ENCODE results near the gene WHAMM. TPM values are rescaled to one million over a fixed set of nuclear protein-coding genes. Genes with fewer than 3 reads are reported as not detected.
"Not testable (repeated sequence)": the region's sequence is repeated elsewhere in the genome, so short reads cannot be mapped to it uniquely, and the experiment has no call there.

Gene WHAMM
- polyA plus RNA-seq, 3 donors, result 3.2 to 4.8 (median 4.5) TPM

DNA sequence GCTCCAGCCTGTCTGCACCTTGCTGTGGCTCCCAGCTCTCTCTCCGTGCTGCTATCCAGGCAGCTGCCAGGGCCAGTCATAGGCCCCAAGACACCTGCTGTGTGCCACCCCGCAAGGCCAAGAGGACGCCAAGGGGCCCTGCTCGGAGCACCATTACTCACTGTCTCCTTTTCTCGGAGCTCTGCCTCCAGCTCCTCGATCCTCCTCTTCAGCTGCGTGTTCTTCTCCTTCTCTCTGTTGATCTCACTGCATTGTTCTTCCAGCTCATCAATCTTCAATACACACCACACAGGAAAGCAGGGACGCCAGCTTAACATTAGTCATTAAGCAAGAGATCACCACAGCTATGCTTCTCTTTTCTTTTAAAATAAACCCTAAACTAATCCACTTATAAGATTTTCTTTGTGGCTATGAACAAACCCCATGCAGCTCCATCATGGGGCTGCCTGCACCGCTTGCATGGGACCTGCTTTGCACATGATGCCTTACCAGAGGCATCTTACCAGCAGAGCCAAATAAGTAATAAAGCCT is 42.6 kb downstream of the WHAMM start:
- WGBS, 3 donors, result 75 to 80% (median 76%) methylated on average over 9 of the region's 9 CpGs
- H3K27ac ChIP-seq (ENCODE audit: low read depth, low read length), result no peak overlapping the region

DNA sequence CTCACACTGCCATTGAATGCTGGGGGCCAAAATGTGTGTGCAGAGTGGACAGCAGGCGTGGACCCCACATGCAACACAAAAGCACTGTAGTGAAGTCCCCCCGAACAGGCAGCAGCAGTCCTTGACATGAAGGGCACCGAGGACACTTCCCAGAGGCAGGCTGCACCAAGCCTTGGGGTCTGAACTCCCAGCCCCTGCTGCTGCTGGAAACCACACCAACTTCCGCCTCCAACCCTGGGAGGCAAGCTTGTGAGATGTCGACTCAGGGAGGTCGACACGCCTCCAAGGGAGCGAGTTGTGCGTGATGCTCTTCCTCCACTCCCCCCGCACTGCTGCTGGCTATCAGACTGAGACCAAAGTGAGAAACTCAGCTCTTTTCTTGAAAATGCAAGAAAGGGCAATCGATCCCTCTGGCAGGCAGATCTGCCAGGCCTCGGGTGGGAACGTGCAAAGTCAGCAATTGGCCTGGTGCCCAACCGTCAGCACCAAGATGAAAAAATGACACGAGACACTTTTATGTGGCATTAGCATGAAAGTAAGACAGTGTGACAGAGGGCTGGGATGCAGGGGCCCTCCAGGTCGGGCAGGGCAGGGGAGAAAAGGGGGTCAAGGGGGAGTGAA is 43.6 kb downstream of the WHAMM start:
- H3K27ac ChIP-seq (ENCODE audit: low read depth, low read length), result no peak overlapping the region
- 53 to 55% (median 54%) methylated on average over 16 of the region's 16 CpGs for WGBS, 3 donors

DNA sequence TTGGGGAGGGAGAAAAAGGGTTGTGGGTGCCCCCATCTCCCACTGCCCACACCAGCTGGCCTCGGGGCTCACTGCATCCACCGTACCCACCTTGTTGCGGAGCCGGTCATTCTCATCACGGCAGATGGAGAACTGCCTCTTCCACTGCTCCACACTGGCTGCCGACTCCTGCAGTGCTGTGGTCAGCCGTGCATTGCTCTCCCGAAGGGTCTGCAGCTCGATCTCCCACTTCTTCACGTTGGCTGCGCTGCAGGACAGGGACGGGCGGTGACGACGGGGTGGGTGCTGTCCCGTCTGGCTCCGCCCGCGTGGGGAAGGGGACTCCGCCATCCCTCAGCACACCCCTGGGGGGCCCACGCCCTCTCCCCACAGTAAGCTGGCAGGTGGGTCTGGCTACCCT is 45.1 kb downstream of the WHAMM start:
- 93 to 95% (median 93%) methylated on average over 20 to 21 of the region's 21 CpGs for WGBS, 3 donors
- H3K27ac ChIP-seq (ENCODE audit: low read depth, low read length), result no peak overlapping the region

DNA sequence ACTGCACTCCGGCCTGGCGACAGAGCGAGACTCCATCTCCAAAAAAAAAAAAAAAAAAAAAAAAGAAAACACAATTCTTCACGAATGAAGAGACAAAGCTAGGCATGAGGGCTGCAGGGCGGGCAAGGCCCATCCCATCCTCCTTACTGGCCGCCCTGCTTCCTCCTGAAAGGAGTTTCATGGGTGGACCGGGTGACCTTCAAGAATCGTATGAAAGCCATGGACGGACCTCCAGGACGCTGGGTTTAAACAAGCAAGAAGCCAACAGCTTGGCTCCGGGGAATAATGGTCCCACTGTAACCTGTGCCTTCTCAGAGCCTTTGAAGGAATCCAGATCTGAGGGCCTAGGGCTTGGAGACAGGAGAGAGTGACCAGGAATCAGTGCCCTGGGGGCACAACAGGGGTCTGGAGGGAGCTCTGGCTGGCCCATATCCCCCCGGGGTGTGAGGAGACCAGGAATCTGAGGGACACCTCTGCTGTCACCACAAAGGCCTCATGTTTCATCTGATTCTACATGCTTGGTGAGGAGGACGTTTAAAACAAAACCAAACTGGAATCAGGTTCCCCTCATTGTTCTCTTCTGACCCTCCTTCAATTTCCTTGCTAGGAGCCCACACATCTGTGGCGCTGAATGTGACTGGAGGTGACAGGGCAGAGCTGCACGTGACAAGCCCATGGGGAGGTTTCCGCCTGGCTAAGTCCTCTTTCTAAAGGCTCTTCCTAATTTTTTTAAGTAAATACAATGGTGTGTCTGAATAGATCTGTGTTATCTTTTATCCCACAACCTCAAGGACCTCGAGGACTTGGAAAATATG is 46.1 kb downstream of the WHAMM start:
- 69 to 78% (median 76%) methylated on average over 14 to 17 of the region's 17 CpGs for WGBS, 3 donors
- no peak overlapping the region for H3K27ac ChIP-seq (ENCODE audit: low read depth, low read length)

DNA sequence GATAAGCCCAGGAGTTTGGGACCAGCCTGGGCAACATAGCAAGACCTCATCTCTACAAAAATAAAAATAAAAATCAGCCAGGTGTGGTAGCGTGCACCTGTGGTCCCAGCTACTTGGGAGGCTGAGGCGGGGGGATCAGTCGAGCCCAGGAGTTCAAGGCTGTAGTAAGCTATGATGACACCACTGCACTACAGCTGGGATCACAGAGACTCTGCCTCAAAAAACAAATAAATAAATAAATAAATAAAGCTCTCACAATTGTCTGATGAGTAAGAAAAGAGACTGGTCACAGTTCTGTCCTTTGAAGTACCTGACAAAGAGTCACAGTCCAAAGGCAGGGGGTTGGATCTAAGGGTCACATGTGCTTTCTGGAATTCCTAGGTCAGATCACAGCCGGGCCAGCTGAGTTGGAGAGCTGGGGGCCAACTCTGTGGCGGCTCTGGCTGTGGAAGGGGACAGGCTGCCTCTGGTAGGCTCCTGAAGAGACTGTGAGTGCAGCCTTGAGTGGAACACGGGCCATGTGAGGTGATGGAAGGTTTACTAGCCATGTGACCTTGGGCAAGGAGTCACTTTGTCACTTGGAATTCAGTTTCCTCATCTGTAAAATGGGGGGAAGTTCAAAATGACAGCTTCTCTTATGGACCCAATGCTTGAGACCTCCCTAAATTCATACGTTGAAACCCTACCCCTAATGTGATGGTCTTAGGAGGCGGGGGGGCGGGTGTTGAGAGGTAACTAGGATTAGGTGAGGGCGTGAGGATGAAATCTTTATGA is 47.2 kb downstream of the WHAMM start:
- 79 to 95% (median 95%) methylated on average over 10 of the region's 10 CpGs for WGBS, 3 donors

DNA sequence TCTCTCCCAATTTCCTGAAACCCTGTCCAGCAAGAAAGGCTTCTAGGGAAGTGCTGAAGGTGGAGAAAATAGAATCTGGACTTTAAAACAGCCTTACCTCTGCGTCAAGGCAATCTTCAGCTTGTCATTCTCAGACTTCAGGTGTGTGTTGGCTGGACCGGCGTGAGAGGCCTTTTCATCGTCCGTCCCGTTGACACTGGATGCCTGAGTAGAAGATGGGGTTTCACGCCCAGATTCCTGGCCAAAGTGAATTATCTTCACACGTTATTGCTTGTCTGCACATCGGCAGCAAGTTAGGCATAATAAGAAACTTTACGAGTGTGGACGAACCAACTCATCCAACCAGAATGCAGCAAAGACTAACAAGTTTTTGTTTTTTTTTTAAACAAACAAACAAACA is 49.5 kb downstream of the WHAMM start:
- WGBS, 3 donors, result 91 to 95% (median 92%) methylated on average over 11 of the region's 11 CpGs
- no peak overlapping the region for H3K27ac ChIP-seq (ENCODE audit: low read depth, low read length)

More for the DNA sequence above, 47.2 kb downstream of the WHAMM start:
- H3K27ac ChIP-seq (ENCODE audit: low read depth, low read length), result no peak overlapping the region

DNA sequence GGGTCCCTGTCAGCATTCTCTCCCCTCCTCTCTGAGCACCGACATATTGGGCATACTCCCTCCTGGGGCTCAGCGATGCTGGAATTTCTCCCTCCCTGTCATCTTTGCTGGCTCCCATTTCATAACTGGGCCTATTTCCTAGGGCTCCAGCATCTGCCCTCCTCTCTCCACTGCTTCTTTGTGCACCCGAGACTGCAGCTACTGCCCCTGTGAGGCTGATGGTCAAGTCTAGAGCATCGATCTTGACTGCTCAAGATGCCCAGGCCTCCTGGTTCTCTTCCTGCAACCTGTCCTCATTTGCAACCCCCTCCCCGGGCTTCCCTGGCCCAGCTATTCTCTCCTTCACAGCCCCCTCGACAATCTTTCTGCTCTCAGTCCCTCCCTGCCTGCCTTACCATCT is 53.5 kb downstream of the WHAMM start:
- WGBS, 3 donors, result 85 to 88% (median 85%) methylated on average over 6 of the region's 6 CpGs
- H3K27ac ChIP-seq (ENCODE audit: low read depth, low read length), result no peak overlapping the region

DNA sequence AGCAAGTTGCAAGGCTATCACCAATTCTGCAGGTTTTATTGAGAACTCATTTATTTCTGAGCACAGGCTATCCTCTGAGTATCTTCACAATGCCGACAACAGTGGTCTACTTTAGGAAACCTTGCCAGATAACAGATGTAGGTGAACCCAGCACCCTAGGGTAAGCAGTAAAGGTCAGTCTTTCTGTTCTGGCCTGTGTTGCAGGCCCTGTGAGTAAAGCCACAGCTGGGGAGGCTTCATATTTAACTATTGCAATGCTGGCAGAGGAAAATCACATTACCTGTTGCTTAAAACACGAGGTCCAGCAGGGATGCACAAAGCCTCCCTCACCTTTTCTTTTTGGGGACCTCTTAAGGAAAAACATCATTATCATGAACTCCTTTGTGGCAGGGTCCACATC is 55.5 kb downstream of the WHAMM start:
- 37 to 88% (median 84%) methylated on average over 2 of the region's 2 CpGs for WGBS, 3 donors
- H3K27ac ChIP-seq (ENCODE audit: low read depth, low read length), result no peak overlapping the region

DNA sequence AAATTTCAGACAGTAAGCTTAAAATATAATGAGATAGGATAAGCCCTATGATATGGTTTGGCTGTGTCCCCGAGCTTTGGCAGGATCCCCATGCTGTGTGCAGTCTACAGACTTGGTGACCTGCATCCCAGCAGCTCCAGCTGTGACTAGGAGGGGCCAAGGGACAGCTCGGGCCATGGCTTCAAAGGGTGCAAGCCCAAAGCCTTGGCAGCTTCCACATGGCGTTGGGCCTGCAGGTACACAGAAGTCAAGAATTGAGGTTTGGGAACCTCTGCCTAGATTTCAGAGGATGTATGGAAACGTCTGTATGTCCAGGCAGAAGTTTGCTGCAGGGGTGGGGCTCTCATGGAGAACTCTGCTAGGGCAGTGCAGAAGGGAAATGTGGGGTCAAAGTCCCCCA is 56.2 kb downstream of the WHAMM start:
- H3K27ac ChIP-seq (ENCODE audit: low read depth, low read length), result not testable (repeated sequence)
- WGBS, 3 donors, result 44 to 82% (median 77%) methylated on average over 4 of the region's 4 CpGs

DNA sequence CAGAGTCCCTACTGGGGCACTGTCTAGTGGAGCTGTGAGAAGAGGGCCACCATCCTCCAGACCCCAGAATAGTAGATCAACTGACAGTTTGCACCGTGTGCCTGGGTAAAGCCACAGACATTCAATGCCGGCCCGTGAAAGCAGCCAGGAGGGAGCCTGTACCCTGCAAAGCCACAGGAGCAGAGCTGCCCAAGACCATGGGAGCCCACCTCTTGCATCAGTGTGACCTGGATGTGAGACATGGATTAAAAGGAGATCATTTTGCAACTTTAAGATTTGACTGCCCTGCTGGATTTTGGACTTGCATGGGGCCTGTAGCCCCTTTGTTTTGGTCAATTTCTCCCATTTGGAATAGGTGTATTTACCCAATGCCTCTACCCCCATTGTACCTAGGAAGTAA is 56.6 kb downstream of the WHAMM start:
- WGBS, 3 donors, result 83 to 97% (median 86%) methylated on average over 3 of the region's 3 CpGs
- not testable (repeated sequence) for H3K27ac ChIP-seq (ENCODE audit: low read depth, low read length)

DNA sequence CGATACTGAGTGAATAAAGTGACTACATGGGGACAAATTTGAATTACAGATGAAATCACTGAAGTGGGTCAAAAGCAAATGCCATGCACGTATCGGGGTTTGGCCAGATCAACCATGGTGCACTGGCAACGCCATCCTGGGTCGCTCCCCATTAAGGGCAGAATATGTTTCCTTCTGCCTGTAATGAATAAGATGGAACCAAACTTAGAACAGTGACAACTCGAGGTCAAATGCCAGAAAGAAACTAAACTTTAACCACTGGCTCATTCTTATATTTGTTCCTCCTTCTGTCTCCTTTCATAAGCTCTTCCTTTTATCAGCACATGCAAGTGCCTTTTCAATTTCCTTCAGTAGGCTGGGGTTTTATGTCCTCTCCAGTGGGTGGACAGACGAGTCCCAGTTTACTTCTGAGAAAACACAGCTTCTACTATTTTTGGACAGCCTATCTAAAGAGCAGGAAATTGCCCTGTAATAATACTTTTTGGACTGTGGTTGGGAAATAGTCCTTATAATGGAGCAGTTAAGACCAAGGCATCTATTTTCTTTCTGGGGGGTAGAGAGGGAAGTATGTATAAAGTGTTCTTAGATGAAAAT is 61.4 kb downstream of the WHAMM start:
- WGBS, 3 donors, result 52 to 66% (median 53%) methylated on average over 7 of the region's 7 CpGs
- H3K27ac ChIP-seq (ENCODE audit: low read depth, low read length), result no peak overlapping the region

DNA sequence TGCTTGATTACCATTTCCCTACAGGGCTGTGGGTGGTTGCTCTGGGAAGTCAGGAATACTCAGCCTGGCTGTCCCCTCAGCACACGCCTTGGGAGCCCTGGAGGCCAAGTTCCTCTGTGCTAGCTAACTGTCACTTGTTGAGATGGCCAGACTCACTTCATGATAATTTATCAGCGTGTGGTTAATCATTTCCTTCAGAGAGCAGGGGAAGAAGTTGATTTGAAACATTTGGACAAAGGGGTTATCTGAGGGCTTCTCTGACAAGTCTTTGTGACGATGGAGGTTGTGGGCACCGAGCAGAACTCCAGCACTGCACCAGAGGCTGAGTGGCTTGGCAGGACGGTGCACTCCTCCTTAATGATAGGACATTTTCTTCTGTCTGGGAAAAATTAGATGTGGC is 61.9 kb downstream of the WHAMM start:
- 24 to 50% (median 44%) methylated on average over 5 of the region's 5 CpGs for WGBS, 3 donors
- H3K27ac ChIP-seq (ENCODE audit: low read depth, low read length), result no peak overlapping the region

DNA sequence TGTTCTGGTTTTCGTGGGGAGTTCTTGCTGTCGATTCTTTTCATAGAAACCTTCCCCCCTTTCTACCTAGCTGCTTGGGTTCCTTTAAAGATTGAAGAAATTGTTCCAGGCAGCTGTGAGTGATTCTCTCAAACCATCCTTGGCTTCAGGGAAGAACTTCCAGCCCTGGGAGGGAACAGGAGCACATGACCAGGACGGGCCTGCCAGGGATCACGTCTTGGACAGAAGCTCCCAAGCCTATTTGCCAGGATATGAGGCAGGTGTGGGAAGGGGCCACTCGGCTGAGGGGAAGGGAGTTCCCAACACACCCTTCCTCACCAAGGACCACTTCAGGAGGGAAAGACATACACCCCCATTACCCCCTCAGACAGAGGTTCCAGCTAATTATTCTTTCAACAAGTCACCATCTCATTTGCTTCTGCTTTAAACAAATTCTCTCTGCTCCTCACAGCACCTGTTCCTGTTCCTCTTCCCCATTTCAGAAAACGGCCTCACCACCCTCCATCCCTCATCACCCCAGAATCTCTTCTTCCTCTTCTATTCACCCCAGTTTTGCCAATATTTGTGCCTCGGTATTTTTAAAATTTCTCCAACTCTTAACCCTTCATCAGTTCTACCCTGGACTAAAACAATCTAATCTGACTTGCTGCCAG is 62.5 kb downstream of the WHAMM start:
- whole genome bisulfite sequencing, 3 donors, result 53 to 72% (median 61%) methylated on average over 7 of the region's 7 CpGs
- no peak overlapping the region for H3K27ac ChIP-seq (ENCODE audit: low read depth, low read length)

DNA sequence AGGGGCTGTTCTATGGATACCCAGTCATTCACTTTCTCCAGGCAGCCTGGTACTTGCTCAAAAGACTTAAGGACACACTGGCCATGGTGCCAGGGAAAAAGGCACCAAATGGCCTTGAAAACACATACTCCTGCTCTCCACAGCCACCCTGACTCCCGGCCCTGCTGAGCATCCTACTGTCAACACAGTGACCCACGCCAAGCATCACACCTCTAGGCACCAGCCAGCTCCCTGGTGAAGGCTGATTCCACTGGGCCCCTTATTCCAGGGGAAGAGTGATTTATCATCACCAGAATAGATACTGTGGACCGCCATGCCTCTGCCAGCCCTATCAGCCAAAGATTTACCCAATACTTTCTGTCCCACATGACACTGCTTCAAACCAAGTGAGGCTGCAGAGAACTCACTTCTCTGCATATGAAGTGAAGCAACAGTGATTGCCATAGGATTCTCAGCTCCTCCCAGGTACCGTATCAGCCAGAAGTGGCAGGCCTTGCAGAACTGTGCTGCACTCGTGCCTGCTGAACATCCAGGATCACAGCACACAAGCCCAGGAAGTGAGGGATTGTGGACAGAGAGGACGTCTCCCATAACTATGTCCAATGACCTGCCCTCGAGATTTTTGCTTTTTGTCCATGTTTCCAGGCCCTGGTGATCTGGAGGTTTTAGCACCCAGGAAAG is 63.7 kb downstream of the WHAMM start:
- 76 to 83% (median 82%) methylated on average over 7 of the region's 7 CpGs for WGBS, 3 donors
- no peak overlapping the region for H3K27ac ChIP-seq (ENCODE audit: low read depth, low read length)

DNA sequence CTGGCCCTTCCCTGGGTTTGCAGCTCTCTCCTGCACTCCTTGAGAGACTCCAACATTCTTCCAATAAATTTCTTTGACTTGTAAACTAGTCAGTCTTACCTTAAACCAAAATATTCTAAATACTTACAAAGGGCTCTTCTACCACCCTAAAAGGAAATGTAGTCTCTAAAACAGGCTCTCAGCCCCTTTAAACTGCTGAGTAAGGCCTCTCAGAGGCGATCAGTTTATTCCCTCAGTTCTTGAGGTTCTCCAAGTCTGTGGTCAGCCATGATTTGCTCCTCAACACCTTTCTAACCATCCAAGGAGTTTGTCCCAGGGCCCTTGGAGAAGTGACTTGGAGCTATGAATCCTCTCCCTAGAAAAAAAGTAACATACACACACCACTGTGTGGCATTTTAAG is 64.8 kb downstream of the WHAMM start:
- WGBS, 3 donors, result 67 to 86% (median 76%) methylated on average over 1 of the region's 1 CpG

DNA sequence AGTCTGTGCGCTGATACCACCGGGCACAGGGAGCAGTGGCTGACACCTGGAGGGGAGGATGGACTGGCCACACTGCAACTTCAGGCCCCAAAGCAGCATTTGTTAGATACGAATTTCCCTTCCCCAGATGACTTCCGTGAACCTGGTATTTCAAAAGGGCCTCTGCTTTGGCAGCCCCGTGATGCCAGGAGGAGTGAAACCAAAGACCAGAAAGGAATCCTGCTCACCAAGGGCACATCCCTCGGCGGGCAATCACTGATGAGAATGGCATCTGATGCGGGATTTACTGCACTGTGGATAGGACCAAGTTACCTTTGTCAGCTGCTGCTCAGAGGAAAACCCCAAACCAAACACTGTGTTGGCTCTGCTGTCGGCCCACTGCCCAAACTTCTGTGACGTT is 65.5 kb downstream of the WHAMM start:
- no peak overlapping the region for H3K27ac ChIP-seq (ENCODE audit: low read depth, low read length)
- 64 to 88% (median 83%) methylated on average over 10 of the region's 10 CpGs for WGBS, 3 donors

More for the DNA sequence above, 64.8 kb downstream of the WHAMM start:
- no peak overlapping the region for H3K27ac ChIP-seq (ENCODE audit: low read depth, low read length)

DNA sequence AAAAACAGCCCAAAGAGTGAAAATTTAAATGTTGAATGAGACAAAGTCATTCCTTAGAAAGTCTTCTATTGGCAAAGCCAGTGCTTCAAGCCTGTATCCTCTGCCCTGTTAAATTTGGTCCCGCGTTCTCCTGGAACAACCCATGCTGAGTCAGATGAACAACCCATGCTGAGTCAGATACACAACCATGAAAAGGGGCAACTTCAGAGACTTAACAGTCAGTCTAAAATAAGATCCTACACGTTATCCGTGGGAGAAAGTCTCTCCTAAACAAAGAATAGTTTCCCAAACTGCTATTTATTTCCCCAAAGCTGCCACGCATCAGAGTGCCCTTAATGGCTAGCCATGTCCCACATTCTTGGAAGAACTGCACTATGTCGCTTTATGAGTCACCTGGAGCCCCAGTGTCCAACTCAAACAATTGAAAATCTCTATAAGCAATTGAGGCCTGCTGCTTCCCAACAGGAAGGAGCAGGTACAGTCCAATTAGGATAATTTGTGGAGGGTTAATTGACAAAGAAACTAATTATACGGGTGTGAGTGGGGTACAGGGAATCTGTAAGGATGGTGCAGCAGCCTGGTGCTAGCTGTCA is 66.1 kb downstream of the WHAMM start:
- no peak overlapping the region for H3K27ac ChIP-seq (ENCODE audit: low read depth, low read length)
- 69 to 91% (median 88%) methylated on average over 7 of the region's 7 CpGs for WGBS, 3 donors

Data from adipose tissue (tissue), 3 donors.